Transverse colon (tissue), 4 donors: Measurements from ENCODE around the gene CASP4. TPM values are rescaled to one million over a fixed set of nuclear protein-coding genes. Genes with fewer than 3 reads are reported as not detected.

Experiments used
- DNase-seq: peaks from one replicate; pipeline ENCODE4 v3.0.0-alpha.2; 2019
- H3K27ac ChIP-seq, 4 donors: fragments of 200-600 bp; sonication (generic); 2 replicates each; pipeline ENCODE4 v1.5.1; 2016 to 2018; ENCODE audit warnings: inconsistent platforms in 4 of 4
- H3K27me3 ChIP-seq: fragments of 200-600 bp; sonication (generic); 2 replicates; pipeline ENCODE4 v1.5.1; 2017; ENCODE audit warnings: inconsistent platforms
- H3K36me3 ChIP-seq, 4 donors: fragments of 200-600 bp; sonication (generic); 2 replicates each; pipeline ENCODE4 v1.5.1; 2017 to 2019; ENCODE audit warnings: inconsistent platforms in 4 of 4
- H3K4me1 ChIP-seq, 4 donors: fragments of 200-600 bp; sonication (generic); 2 replicates each; pipeline ENCODE4 v1.5.1; 2017 to 2020; ENCODE audit warnings: inconsistent platforms in 4 of 4
- H3K4me3 ChIP-seq, 4 donors: fragments of 200-600 bp; sonication (generic); 1 replicate in 1 of 4; 2 replicates in 3 of 4; pipeline versions ENCODE4 v1.5.1 to v1.6.1; 2017 to 2019; ENCODE audit warnings: inconsistent platforms in 4 of 4
- H3K9me3 ChIP-seq, 2 donors: fragments of 200-600 bp; sonication (generic); 2 replicates each; pipeline ENCODE4 v1.5.1; 2017 to 2019; ENCODE audit warnings: inconsistent platforms in 2 of 2
- EP300 ChIP-seq: sonication (generic); formaldehyde crosslinking; IDR thresholded peaks from one replicate; pipeline ENCODE4 v1.6.1; 2017; ENCODE audit warnings: antibody characterized with exemption, low read depth
- POLR2A ChIP-seq: fragments of 450-650 bp; IDR thresholded peaks from one replicate; pipeline ENCODE4 v1.6.1; 2016; ENCODE audit warnings: antibody characterized with exemption, mild to moderate bottlenecking, moderate library complexity
- POLR2AphosphoS5 ChIP-seq, 3 donors: sonication (generic); formaldehyde crosslinking; IDR thresholded peaks; one replicate each; pipeline ENCODE4 v1.6.1; 2016; ENCODE audit warnings: antibody characterized with exemption in 3 of 3
- whole genome bisulfite sequencing, 2 donors: methylation state at CpG; one replicate each; pipeline ENCODE4 v1.1.5; 2018; ENCODE audit warnings: low coverage in 1 of 2; 5-methylcytosine and 5-hydroxymethylcytosine counted together
- in situ Hi-C, 4 donors: fragments of 200-750 bp; cut with MboI; loops; one replicate each; pipeline versions ENCODE4 v1.15.0 to v1.15.1; 2017; ENCODE audit warnings: low sequenced_read_pairs in 3 of 4, low pct_ligation_motif_present in 1 of 4, low pct_unique_long_range_greater_than_20kb in 1 of 4
- intact Hi-C: fragments of 100-400 bp; cut with DNase I; formaldehyde crosslinking; loops from one replicate; pipeline ENCODE4 v1.15.1; 2023; ENCODE audit warnings: low total_unique reads
- total RNA-seq, 4 donors: library from RNA; depleted of rRNA; stranded (reverse); fragments of >200 nt; gene quantifications; one replicate each; pipeline ENCODE4 v1.1.0, GENCODE V29; 2016
- TF ChIP-seq, protein P1 (sequence below), 5 experiments: fragments of 200-600 bp in 3 of 5; fragments of 450-650 bp in 2 of 5; sonication (generic) in 3 of 5; IDR thresholded peaks; 1 replicate in 2 of 5; 2 replicates in 3 of 5; pipeline ENCODE4 v1.5.1; 2016 to 2017; ENCODE audit warnings: antibody characterized with exemption in 5 of 5, inconsistent platforms in 3 of 5, mild to moderate bottlenecking in 2 of 5, moderate library complexity in 1 of 5

Gene CASP4
- total RNA-seq, 4 donors from 2014 or later: 36.4 to 86.3 (median 49.8) TPM

DNA sequence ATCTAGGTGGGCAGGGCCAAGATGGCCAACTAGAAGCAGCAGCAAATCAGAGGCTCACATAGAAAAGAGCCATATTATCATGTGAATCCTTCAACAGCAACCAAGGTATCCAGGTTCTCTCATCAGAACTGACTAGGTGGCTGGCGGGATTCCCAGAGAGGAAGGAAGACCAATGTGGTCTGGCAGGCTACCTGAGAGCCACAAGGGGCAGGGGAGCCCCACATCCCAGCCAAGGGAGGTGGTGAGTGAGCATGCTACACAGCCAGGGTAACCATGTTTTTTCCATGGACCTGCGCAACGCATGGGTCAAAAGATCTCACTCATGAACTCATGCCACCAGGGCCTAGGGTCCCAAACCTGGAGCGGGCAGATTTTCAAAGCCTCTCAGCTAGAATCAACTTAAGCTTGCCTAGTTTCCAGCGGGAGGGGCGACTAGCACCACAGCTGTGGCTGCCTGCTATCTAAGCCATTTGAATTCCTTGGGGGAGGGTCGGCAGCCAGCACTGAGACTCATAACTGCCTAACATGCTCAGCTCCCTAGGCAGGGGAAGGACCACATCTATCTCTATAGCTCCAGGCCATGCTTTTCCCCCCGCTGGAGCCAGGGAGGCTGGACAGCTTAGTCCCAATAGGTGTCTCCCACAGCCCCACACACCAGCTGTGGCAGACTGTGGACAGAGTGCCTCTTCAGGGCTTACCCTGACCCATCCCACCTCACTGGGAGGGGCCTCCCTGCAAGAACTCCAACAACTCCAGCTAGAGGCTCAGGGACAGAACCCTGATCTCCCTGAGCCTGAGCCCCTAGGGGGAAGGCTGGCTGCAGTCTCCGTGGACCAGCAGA lies 41.4 kb downstream of the CASP4 start:
- intact Hi-C loops (no loop called here), in situ Hi-C loops (no loop called here)
- H3K27ac ChIP-seq: no peak overlapping the region
- WGBS, 2 donors: 93% methylated on average over 6 of the region's 9 CpGs; no CpG with 5 or more reads in 1 of the 2 donors
- no peaks in the 10 kb centered on the region for H3K9me3 ChIP-seq
- no peaks in the 10 kb centered on the region for H3K27me3 ChIP-seq
- no peak for DNase-seq
- no peak overlapping the region for H3K4me3 ChIP-seq
- no peaks in the 10 kb centered on the region for H3K36me3 ChIP-seq
- no peak for TF ChIP-seq EP300
- TF ChIP-seq, protein P1, sequence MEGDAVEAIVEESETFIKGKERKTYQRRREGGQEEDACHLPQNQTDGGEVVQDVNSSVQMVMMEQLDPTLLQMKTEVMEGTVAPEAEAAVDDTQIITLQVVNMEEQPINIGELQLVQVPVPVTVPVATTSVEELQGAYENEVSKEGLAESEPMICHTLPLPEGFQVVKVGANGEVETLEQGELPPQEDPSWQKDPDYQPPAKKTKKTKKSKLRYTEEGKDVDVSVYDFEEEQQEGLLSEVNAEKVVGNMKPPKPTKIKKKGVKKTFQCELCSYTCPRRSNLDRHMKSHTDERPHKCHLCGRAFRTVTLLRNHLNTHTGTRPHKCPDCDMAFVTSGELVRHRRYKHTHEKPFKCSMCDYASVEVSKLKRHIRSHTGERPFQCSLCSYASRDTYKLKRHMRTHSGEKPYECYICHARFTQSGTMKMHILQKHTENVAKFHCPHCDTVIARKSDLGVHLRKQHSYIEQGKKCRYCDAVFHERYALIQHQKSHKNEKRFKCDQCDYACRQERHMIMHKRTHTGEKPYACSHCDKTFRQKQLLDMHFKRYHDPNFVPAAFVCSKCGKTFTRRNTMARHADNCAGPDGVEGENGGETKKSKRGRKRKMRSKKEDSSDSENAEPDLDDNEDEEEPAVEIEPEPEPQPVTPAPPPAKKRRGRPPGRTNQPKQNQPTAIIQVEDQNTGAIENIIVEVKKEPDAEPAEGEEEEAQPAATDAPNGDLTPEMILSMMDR (IDR thresholded peaks at IDR 0.05): no peak
- TF ChIP-seq POLR2AphosphoS5 (IDR thresholded peaks at IDR 0.05): no peak
- no peak for TF ChIP-seq POLR2A
- no peaks in the 10 kb centered on the region for H3K4me1 ChIP-seq

- Histone ChIP-seq H3K27ac (no peak overlapping the region), H3K36me3 (no peaks in the 10 kb centered on the region), H3K9me3 (no peaks in the 10 kb centered on the region), H3K4me1 (no peaks in the 10 kb centered on the region), H3K4me3 (no peak overlapping the region), H3K27me3 (no peaks in the 10 kb centered on the region)
- 86% methylated on average over 6 of the region's 6 CpGs; no CpG with 5 or more reads in 1 of the 2 donors for WGBS, 2 donors
- in situ Hi-C loops: no loop called here
- TF ChIP-seq, protein P1 (IDR thresholded peaks at IDR 0.05): no peak
- TF ChIP-seq POLR2A (no peak), POLR2AphosphoS5 (IDR thresholded peaks at IDR 0.05) (no peak), EP300 (no peak)
- DNase-seq: no peak
- intact Hi-C loops: no loop called here
These were observed 42.5 kb downstream of the CASP4 start for GRCh38 chr11:104925850-104926249.

DNA sequence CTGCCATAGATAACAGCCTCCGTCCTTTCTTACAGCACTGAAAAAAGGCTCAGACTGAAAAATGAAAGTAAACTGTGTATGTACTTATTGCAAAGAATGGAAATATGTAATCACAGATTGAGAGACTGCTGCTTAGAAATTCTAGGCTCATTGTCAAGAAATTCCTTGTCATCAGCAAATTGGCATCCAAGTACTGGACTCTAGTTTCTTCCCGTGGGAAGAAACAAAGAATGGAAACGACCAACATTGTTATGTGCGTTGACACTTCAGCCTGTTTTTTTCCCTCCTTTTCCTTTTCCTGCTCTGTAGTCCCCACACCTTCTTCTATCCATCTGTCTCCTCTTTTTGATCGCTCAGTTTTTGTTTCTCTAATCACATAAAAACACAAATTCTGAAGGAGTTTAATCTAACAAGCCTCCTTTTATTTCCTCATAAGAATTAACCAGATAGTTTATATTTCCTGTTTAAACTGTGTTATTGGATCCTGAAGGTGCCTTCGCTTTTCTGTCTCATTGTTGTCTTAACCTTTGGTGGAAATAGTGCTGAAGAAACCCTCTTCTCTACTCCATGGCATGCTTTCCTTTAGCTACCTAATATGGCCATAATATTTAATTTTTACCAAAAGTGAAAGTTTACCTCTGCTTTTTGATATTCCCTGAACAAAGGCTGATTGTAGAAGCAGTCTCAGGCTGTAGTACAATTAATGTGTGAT lies 50.1 kb downstream of the CASP4 start:
- no peaks in the 10 kb centered on the region for H3K36me3 ChIP-seq
- in situ Hi-C loops: no loop called here
- peak overlapping the region; percentile 64 to 79 (median 72) for H3K27ac ChIP-seq
- H3K9me3 ChIP-seq: no peaks in the 10 kb centered on the region
- DNase-seq: no peak
- intact Hi-C loops: no loop called here
- 8 to 12% methylated on average over 6 of the region's 6 CpGs for WGBS, 2 donors
- peaks cover 0 to 30% (median 11%) of the 10 kb centered on the region in 4 donors for H3K4me1 ChIP-seq
- peak overlapping the region; percentile 27 to 48 (median 33) for H3K4me3 ChIP-seq
- no peaks in the 10 kb centered on the region for H3K27me3 ChIP-seq
- TF ChIP-seq POLR2AphosphoS5 (IDR thresholded peaks at IDR 0.05) (peak; percentile 23 to 44 (median 40)), POLR2A (no peak)

DNA sequence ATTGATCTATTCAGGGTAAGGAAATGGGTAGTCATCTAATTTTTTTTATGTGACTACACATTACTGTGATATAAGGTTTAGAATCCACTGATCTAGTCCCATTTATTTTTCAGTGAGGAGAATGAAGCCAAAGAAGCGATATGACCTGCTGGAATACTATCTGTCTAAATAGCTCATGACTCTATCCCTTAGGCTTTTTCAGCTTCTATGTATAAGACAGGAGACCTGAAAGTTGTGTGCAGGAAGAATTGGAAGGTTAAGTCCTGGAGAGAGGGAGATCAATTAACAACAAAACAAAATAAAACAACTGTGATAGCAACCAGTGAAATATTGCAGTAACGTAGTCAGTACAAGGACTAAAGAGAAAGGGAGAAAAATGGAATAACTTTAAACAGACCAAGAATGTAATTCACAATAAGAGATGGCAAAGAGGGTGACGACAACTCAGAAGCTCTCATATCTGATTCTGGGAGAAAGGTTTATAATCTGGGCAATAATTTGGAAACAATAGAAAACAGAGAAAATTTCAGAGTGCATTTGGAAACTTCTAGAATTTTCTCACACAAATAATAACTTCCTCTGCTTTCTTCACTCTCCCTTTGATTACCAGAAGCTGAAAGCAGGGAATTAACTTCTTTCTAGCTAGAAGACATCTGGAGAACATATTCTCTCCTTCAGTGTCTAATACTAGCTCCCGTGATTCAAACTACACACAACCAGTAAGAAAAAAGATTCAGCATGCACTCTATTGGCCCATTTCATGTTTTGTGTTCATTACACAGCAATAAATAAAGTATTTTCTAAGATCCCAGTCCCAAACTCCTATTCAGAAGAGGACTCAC lies 50.9 kb downstream of the CASP4 start:
- intact Hi-C loops: no loop called here
- Histone ChIP-seq H3K9me3 (no peaks in the 10 kb centered on the region), H3K36me3 (no peaks in the 10 kb centered on the region), H3K4me3 (peak overlapping the region; percentile 27 to 48 (median 33)), H3K27ac (peak overlapping the region; percentile 64 to 79 (median 72)), H3K4me1 (peaks cover 0 to 30% (median 11%) of the 10 kb centered on the region in 4 donors), H3K27me3 (no peaks in the 10 kb centered on the region)
- in situ Hi-C loops: no loop called here
- peak; percentile 14 for TF ChIP-seq POLR2A
- TF ChIP-seq EP300: no peak
- TF ChIP-seq POLR2AphosphoS5 (IDR thresholded peaks at IDR 0.05): no peak
- TF ChIP-seq, protein P1 (IDR thresholded peaks at IDR 0.05): no peak
- 20 to 39% methylated on average over 2 to 4 of the region's 4 CpGs for WGBS, 2 donors
- DNase-seq: no peak
